CD4-positive, alpha-beta T cell treated with Interleukin-17A for 1 hour (primary cell): Measurements from ENCODE around the gene PITPNC1.
A peak's percentile ranks its signal among the peaks of the same experiment; 100 is the strongest.
"Not testable (repeated sequence)": the region's sequence is repeated elsewhere in the genome, so short reads cannot be mapped to it uniquely, and the experiment has no call there.

Experiments used
- DNase-seq: peaks from one replicate; pipeline ENCODE4 v3.0.0-alpha.2; 2020

Gene PITPNC1

GRCh38 chr17:67600408-67600807 is 223.3 kb downstream of the PITPNC1 start:
- no peak for DNase-seq

- no peak for DNase-seq
Observed at GRCh38 chr17:67601897-67602296, 224.8 kb downstream of the PITPNC1 start.

GRCh38 chr17:67602444-67602843 is 225.4 kb downstream of the PITPNC1 start:
- DNase-seq = no peak

- peak; percentile 68 for DNase-seq
Observed at GRCh38 chr17:67602974-67603373, 225.9 kb downstream of the PITPNC1 start.

- DNase-seq = no peak
Observed at GRCh38 chr17:67605256-67605912, 228.3 kb downstream of the PITPNC1 start.

GRCh38 chr17:67606471-67606870 is 229.4 kb downstream of the PITPNC1 start:
- DNase-seq = no peak

GRCh38 chr17:67606896-67607604 is 230.0 kb downstream of the PITPNC1 start:
- no peak for DNase-seq

GRCh38 chr17:67610061-67610460 is 233.0 kb downstream of the PITPNC1 start:
- DNase-seq = no peak

GRCh38 chr17:67613961-67614360 is 236.9 kb downstream of the PITPNC1 start:
- DNase-seq = no peak

- no peak for DNase-seq
Observed at GRCh38 chr17:67615011-67615561, 238.0 kb downstream of the PITPNC1 start.

- DNase-seq = no peak
Observed at GRCh38 chr17:67615736-67616135, 238.7 kb downstream of the PITPNC1 start.

GRCh38 chr17:67617304-67617899 is 240.3 kb downstream of the PITPNC1 start:
- no peak for DNase-seq

- DNase-seq = no peak
Observed at GRCh38 chr17:67619555-67619954, 242.5 kb downstream of the PITPNC1 start.

GRCh38 chr17:67620088-67620487 is 243.0 kb downstream of the PITPNC1 start:
- no peak for DNase-seq

- DNase-seq = no peak
Observed at GRCh38 chr17:67620636-67621035, 243.6 kb downstream of the PITPNC1 start.

GRCh38 chr17:67623767-67624166 is 246.7 kb downstream of the PITPNC1 start:
- DNase-seq = no peak

GRCh38 chr17:67624886-67625656 is 248.0 kb downstream of the PITPNC1 start:
- DNase-seq = no peak

- no peak for DNase-seq
Observed at GRCh38 chr17:67625971-67626370, 248.9 kb downstream of the PITPNC1 start.

- peak; percentile 6 for DNase-seq
Observed at GRCh38 chr17:67628580-67629013, 251.5 kb downstream of the PITPNC1 start.

GRCh38 chr17:67629971-67630320 is 252.9 kb downstream of the PITPNC1 start:
- DNase-seq = peak; percentile 44

GRCh38 chr17:67630836-67631235 is 253.8 kb downstream of the PITPNC1 start:
- DNase-seq = not testable (repeated sequence)

- no peak for DNase-seq
Observed at GRCh38 chr17:67632141-67632540, 255.1 kb downstream of the PITPNC1 start.

GRCh38 chr17:67633751-67634211 is 256.7 kb downstream of the PITPNC1 start:
- DNase-seq = no peak
